GM12872 (cell line): Measurements from ENCODE around the gene DNAJA4.

Source experiments
- CTCF ChIP-seq: IDR thresholded peaks from 3 replicates; pipeline ENCODE4 v1.5.1; 2011; ENCODE audit warnings: low read depth, mild to moderate bottlenecking, low read length, moderate library complexity; ENCODE audit not compliant: insufficient read depth

DNAJA4 gene

GRCh38 chr15:78225783-78226541 lies 38.4 kb upstream of the DNAJA4 start:
- no peak for TF ChIP-seq CTCF

GRCh38 chr15:78228356-78228996 lies 35.9 kb upstream of the DNAJA4 start:
- TF ChIP-seq CTCF, result no peak

- no peak for TF ChIP-seq CTCF
These were observed 34.6 kb upstream of the DNAJA4 start for GRCh38 chr15:78229431-78230406.

- TF ChIP-seq CTCF, result no peak
These were observed 31.4 kb upstream of the DNAJA4 start for GRCh38 chr15:78232951-78233350.

GRCh38 chr15:78233496-78233895 lies 30.9 kb upstream of the DNAJA4 start:
- no peak for TF ChIP-seq CTCF

GRCh38 chr15:78234515-78235040 lies 29.8 kb upstream of the DNAJA4 start, which contains the start of gene ACSBG1:
Gene ACSBG1 (minus strand): TSS chr15:78234565. CDS start chr15:78234501, 64 bp downstream.
- TF ChIP-seq CTCF, result no peak

- no peak for TF ChIP-seq CTCF
These were observed 27.9 kb upstream of the DNAJA4 start for GRCh38 chr15:78236491-78236890.
